CD14-positive monocyte (primary cell): ENCODE results near the gene ARHGAP18. TPM values are rescaled to one million over a fixed set of nuclear protein-coding genes. Genes with fewer than 3 reads are reported as not detected.

Experiments
- DNase-seq, 3 donors: peaks; one replicate each; pipeline ENCODE4 v3.0.0-alpha.2; 2011 to 2022
- H2AFZ ChIP-seq: 2 replicates; pipeline ENCODE4 v1.6.0; 2012; ENCODE audit warnings: mild to moderate bottlenecking, low read depth, low read length, inconsistent platforms; ENCODE audit not compliant: insufficient read depth, poor library complexity, severe bottlenecking
- H3K27ac ChIP-seq, 2 donors: 1 replicate in 1 of 2; 2 replicates in 1 of 2; pipeline ENCODE4 v1.5.1; 2012 to 2013; ENCODE audit warnings: low read length in 2 of 2, control low read depth in 1 of 2, inconsistent platforms in 1 of 2, low read depth in 1 of 2, mild to moderate bottlenecking in 1 of 2
- H3K27me3 ChIP-seq, 2 donors: one replicate each; pipeline versions ENCODE4 v1.6.0 to v1.6.1; 2011 to 2013; ENCODE audit warnings: low read length in 2 of 2; ENCODE audit not compliant: control insufficient read depth in 2 of 2, insufficient read depth in 2 of 2
- H3K36me3 ChIP-seq, 2 donors: replicated peaks in 1 of 2; 1 replicate in 1 of 2; 2 replicates in 1 of 2; pipeline versions ENCODE4 v1.5.1 to v1.6.1; 2012 to 2013; ENCODE audit warnings: low read length in 2 of 2, control low read depth in 1 of 2, inconsistent platforms in 1 of 2, mild to moderate bottlenecking in 1 of 2; ENCODE audit not compliant: insufficient read depth in 2 of 2, control insufficient read depth in 1 of 2
- H3K4me1 ChIP-seq, 2 donors: 1 replicate in 1 of 2; 2 replicates in 1 of 2; pipeline versions ENCODE4 v1.5.1 to v1.6.1; 2012 to 2013; ENCODE audit warnings: low read length in 2 of 2, control low read depth in 1 of 2, inconsistent platforms in 1 of 2, mild to moderate bottlenecking in 1 of 2, moderate library complexity in 1 of 2; ENCODE audit not compliant: insufficient read depth in 2 of 2, control insufficient read depth in 1 of 2
- H3K4me2 ChIP-seq: replicated peaks from 2 replicates; pipeline ENCODE3; 2012; ENCODE audit warnings: low read length, moderate library complexity, mild to moderate bottlenecking; ENCODE audit not compliant: poor library complexity, severe bottlenecking; ENCODE audit errors: extremely low read depth
- H3K4me3 ChIP-seq, 3 experiments: fragments of 200-600 bp in 1 of 3; sonication (generic) in 1 of 3; replicated peaks in 1 of 3; 1 replicate in 2 of 3; 2 replicates in 1 of 3; pipeline ENCODE4 v1.5.1; 2011 to 2013; ENCODE audit warnings: low read length in 3 of 3, mild to moderate bottlenecking in 3 of 3, control low read depth in 2 of 3, low read depth in 2 of 3, inconsistent platforms in 1 of 3, moderate library complexity in 1 of 3
- H3K79me2 ChIP-seq: 2 replicates; pipeline ENCODE4 v1.6.0; 2012; ENCODE audit warnings: mild to moderate bottlenecking, control low read depth, inconsistent platforms, low read length, moderate library complexity; ENCODE audit not compliant: insufficient read depth
- H3K9ac ChIP-seq: 2 replicates; pipeline ENCODE4 v1.6.0; 2017; ENCODE audit warnings: low read length, mild to moderate bottlenecking; ENCODE audit not compliant: insufficient read depth, poor library complexity, severe bottlenecking
- H3K9me3 ChIP-seq, 2 donors: replicated peaks in 1 of 2; 1 replicate in 1 of 2; 2 replicates in 1 of 2; pipeline versions ENCODE4 v1.5.1 to v1.6.1; 2012 to 2013; ENCODE audit warnings: low read length in 2 of 2, control low read depth in 1 of 2; ENCODE audit not compliant: control insufficient read depth in 1 of 2, insufficient read depth in 1 of 2
- H4K20me1 ChIP-seq: 2 replicates; pipeline ENCODE4 v1.6.0; 2012; ENCODE audit warnings: mild to moderate bottlenecking, low read length, control low read depth, moderate library complexity; ENCODE audit not compliant: insufficient read depth
- H3K27ac Mint-ChIP-seq, 7 donors: one replicate each; pipeline ENCODE4 v1.8.0; 2020; ENCODE audit warnings: mild to moderate bottlenecking in 7 of 7, mixed read lengths in 7 of 7, moderate library complexity in 6 of 7, inconsistent platforms in 2 of 7
- H3K27me3 Mint-ChIP-seq, 3 donors: one replicate each; pipeline ENCODE4 v1.8.0; 2021 to 2022; ENCODE audit warnings: low read depth in 3 of 3, mild to moderate bottlenecking in 3 of 3, mixed read lengths in 3 of 3, moderate library complexity in 3 of 3, inconsistent platforms in 1 of 3
- H3K36me3 Mint-ChIP-seq, 2 donors: one replicate each; pipeline ENCODE4 v1.8.0; 2020; ENCODE audit warnings: mixed read lengths in 2 of 2, inconsistent platforms in 1 of 2, mild to moderate bottlenecking in 1 of 2
- H3K4me1 Mint-ChIP-seq: one replicate; pipeline ENCODE4 v1.8.0; 2020; ENCODE audit warnings: mild to moderate bottlenecking, mixed read lengths
- H3K4me3 Mint-ChIP-seq, 2 donors: one replicate each; pipeline ENCODE4 v1.8.0; 2020; ENCODE audit warnings: mild to moderate bottlenecking in 2 of 2, mixed read lengths in 2 of 2, moderate library complexity in 1 of 2
- H3K9me3 Mint-ChIP-seq, 7 donors: one replicate each; pipeline ENCODE4 v1.8.0; 2020 to 2022; ENCODE audit warnings: mixed read lengths in 7 of 7, mild to moderate bottlenecking in 6 of 7, moderate library complexity in 6 of 7, inconsistent platforms in 2 of 7
- CTCF ChIP-seq: fragments of 200-600 bp; IDR thresholded peaks from one replicate; pipeline ENCODE4 v1.8.0; 2022; ENCODE audit warnings: antibody characterized with exemption, mild to moderate bottlenecking
- WGBS: methylation state at CpG from one replicate; pipeline ENCODE4 v1.1.5; 2013; ENCODE audit warnings: missing lambda C conversion rate; ENCODE audit not compliant: insufficient coverage; 5-methylcytosine and 5-hydroxymethylcytosine counted together
- intact Hi-C, 2 donors: fragments of 100-400 bp; cut with micrococcal nuclease; formaldehyde crosslinking; loops; one replicate each; pipeline versions ENCODE4 v1.15.0 to v1.15.1; 2023
- polyA plus RNA-seq, 3 donors: library from polyadenylated mRNA; depleted of rRNA in 1 of 3; unstranded in 2 of 3; stranded (reverse) in 1 of 3; fragments of 300-500 nt in 2 of 3; fragments of >200 nt in 1 of 3; fragmentation: Illumina TruSeq in 2 of 3; gene quantifications; 1 replicate in 2 of 3; 2 replicates in 1 of 3; pipeline ENCODE4 v1.2.3, GENCODE V29; 2012 to 2021

The ARHGAP18 gene
- polyA plus RNA-seq, 3 donors: 3.7 to 5.6 (median 3.8) TPM

GRCh38 chr6:129606664-129607063 is 103.3 kb downstream of the ARHGAP18 start:
- Histone ChIP-seq H3K36me3 (peaks cover 5 to 49% of the 10 kb centered on the region in 2 donors), H3K27ac (no peak overlapping the region), H3K27me3 (no peaks in the 10 kb centered on the region), H2AFZ (no peak overlapping the region), H3K4me1 (no peaks in the 10 kb centered on the region), H3K4me3 (no peak overlapping the region), H3K79me2 (no peaks in the 10 kb centered on the region), H3K4me2 (no peak overlapping the region), H3K9me3 (no peaks in the 10 kb centered on the region), H4K20me1 (no peaks in the 10 kb centered on the region), H3K9ac (no peak overlapping the region)
- peaks cover 34 to 52% of the 10 kb centered on the region in 2 donors for H3K36me3 Mint-ChIP-seq
- TF ChIP-seq CTCF: no peak
- DNase-seq: peak in 1 of 3 donors; percentile 37
- H3K4me3 Mint-ChIP-seq: no peak overlapping the region
- H3K27ac Mint-ChIP-seq: peak overlapping the region in 6 of 7 donors; percentile 37 to 73 (median 58)
- intact Hi-C loops: no loop called here
- H3K9me3 Mint-ChIP-seq: no peaks in the 10 kb centered on the region
- H3K4me1 Mint-ChIP-seq: peaks cover 4% of the 10 kb centered on the region
- H3K27me3 Mint-ChIP-seq: peaks cover 0 to 2% (median 0%) of the 10 kb centered on the region in 3 donors
- WGBS: no CpG with 5 or more reads among the region's 5 CpGs

GRCh38 chr6:129605967-129606366 is 104.0 kb downstream of the ARHGAP18 start:
- 78% methylated on average over 3 of the region's 7 CpGs for WGBS
- Mint-ChIP-seq H3K36me3 (peaks cover 31 to 53% of the 10 kb centered on the region in 2 donors), H3K9me3 (no peaks in the 10 kb centered on the region), H3K27ac (peak overlapping the region in 3 of 7 donors; percentile 24 to 49 (median 37)), H3K4me3 (no peak overlapping the region), H3K27me3 (peaks cover 0 to 2% (median 0%) of the 10 kb centered on the region in 3 donors), H3K4me1 (peaks cover 4% of the 10 kb centered on the region)
- H3K4me2 ChIP-seq: no peak overlapping the region
- no peak for DNase-seq
- no peak overlapping the region for H3K9ac ChIP-seq
- no peaks in the 10 kb centered on the region for H3K4me1 ChIP-seq
- no peak overlapping the region for H3K4me3 ChIP-seq
- no peak for TF ChIP-seq CTCF
- intact Hi-C loops: no loop called here
- H3K27ac ChIP-seq: no peak overlapping the region
- H3K36me3 ChIP-seq: peaks cover 5 to 43% of the 10 kb centered on the region in 2 donors
- H3K79me2 ChIP-seq: no peaks in the 10 kb centered on the region
- no peak overlapping the region for H2AFZ ChIP-seq
- H3K9me3 ChIP-seq: no peaks in the 10 kb centered on the region
- H4K20me1 ChIP-seq: no peaks in the 10 kb centered on the region
- no peaks in the 10 kb centered on the region for H3K27me3 ChIP-seq
